HepG2 (cell line): ENCODE data around the gene TPX2. TPM values are rescaled to one million over a fixed set of nuclear protein-coding genes. Genes with fewer than 3 reads are reported as not detected.

Experiments
- ARID5B ChIP-seq: IDR thresholded peaks from 2 replicates; pipeline ENCODE4 v1.4.0; 2020; ENCODE audit warnings: mild to moderate bottlenecking, missing genetic modification reagents
- DRAP1 ChIP-seq: IDR thresholded peaks from 2 replicates; pipeline ENCODE4 v1.6.1; 2016; ENCODE audit warnings: missing genetic modification reagents, missing compliant biosample characterization
- GATAD2A ChIP-seq: IDR thresholded peaks from 2 replicates; pipeline ENCODE4 v1.6.1; 2016
- IRF2 ChIP-seq: IDR thresholded peaks from 2 replicates; pipeline ENCODE4 v1.6.1; 2018; ENCODE audit warnings: missing genetic modification reagents, missing compliant biosample characterization
- JARID2 ChIP-seq: sonication (generic); formaldehyde crosslinking; IDR thresholded peaks from 2 replicates; pipeline ENCODE4 v1.8.1; 2023; ENCODE audit warnings: missing genetic modification reagents, inconsistent platforms; ENCODE audit not compliant: insufficient replicate concordance
- KAT7 ChIP-seq: IDR thresholded peaks from 2 replicates; pipeline ENCODE4 v1.6.1; 2018; ENCODE audit warnings: borderline replicate concordance, missing compliant biosample characterization
- MIXL1 ChIP-seq: IDR thresholded peaks from 2 replicates; pipeline ENCODE4 v1.6.1; 2016
- NFE2L1 ChIP-seq: sonication (generic); formaldehyde crosslinking; IDR thresholded peaks from 2 replicates; pipeline ENCODE4 v1.4.0; 2020; ENCODE audit warnings: missing genetic modification reagents, mild to moderate bottlenecking, borderline replicate concordance
- NFKBIZ ChIP-seq: IDR thresholded peaks from 2 replicates; pipeline ENCODE4 v1.6.1; 2018; ENCODE audit warnings: missing genetic modification reagents, missing compliant biosample characterization
- PRDM4 ChIP-seq: sonication (generic); formaldehyde crosslinking; IDR thresholded peaks from 2 replicates; pipeline ENCODE4 v1.9.0; 2021; ENCODE audit warnings: missing genetic modification reagents, borderline replicate concordance
- RBFOX2 ChIP-seq: fragments of 200-400 bp; formaldehyde crosslinking; IDR thresholded peaks from 2 replicates; pipeline ENCODE4 v1.6.1; 2017; ENCODE audit warnings: low read depth, mild to moderate bottlenecking, low read length
- REPIN1 ChIP-seq: sonication (generic); formaldehyde crosslinking; IDR thresholded peaks from 2 replicates; pipeline ENCODE4 v1.8.0; 2022; ENCODE audit warnings: missing genetic modification reagents, low read depth, mild to moderate bottlenecking, borderline replicate concordance
- TOPORS ChIP-seq: sonication (generic); formaldehyde crosslinking; IDR thresholded peaks from 2 replicates; pipeline ENCODE4 v1.8.0; 2023; ENCODE audit warnings: mild to moderate bottlenecking, missing genetic modification reagents
- TRAFD1 ChIP-seq: sonication (generic); formaldehyde crosslinking; IDR thresholded peaks from 2 replicates; pipeline ENCODE4 v1.5.1; 2020; ENCODE audit warnings: missing genetic modification reagents, mild to moderate bottlenecking, borderline replicate concordance
- ZBTB38 ChIP-seq: sonication (generic); formaldehyde crosslinking; IDR thresholded peaks from 2 replicates; pipeline ENCODE4 v1.5.1; 2020; ENCODE audit warnings: mild to moderate bottlenecking, missing genetic modification reagents
- ZKSCAN8 ChIP-seq: IDR thresholded peaks from 2 replicates; pipeline ENCODE4 v1.6.1; 2016; ENCODE audit warnings: borderline replicate concordance, missing genetic modification reagents, missing compliant biosample characterization
- ZNF160 ChIP-seq: sonication (generic); formaldehyde crosslinking; IDR thresholded peaks from 2 replicates; pipeline ENCODE4 v1.8.0; 2022; ENCODE audit warnings: mild to moderate bottlenecking, inconsistent platforms, missing genetic modification reagents
- ZNF296 ChIP-seq: sonication (generic); formaldehyde crosslinking; conservative IDR thresholded peaks from 2 replicates; pipeline ENCODE4 v1.5.0; 2020; ENCODE audit warnings: mild to moderate bottlenecking, missing genetic modification reagents
- ZNF30 ChIP-seq: sonication (generic); formaldehyde crosslinking; IDR thresholded peaks from 2 replicates; pipeline ENCODE4 v1.5.0; 2020; ENCODE audit warnings: mild to moderate bottlenecking, missing genetic modification reagents
- ZNF510 ChIP-seq: sonication (generic); formaldehyde crosslinking; IDR thresholded peaks from 2 replicates; pipeline ENCODE4 v1.4.0; 2020; ENCODE audit warnings: low read depth, mild to moderate bottlenecking, missing genetic modification reagents
- ZNF766 ChIP-seq: sonication (generic); formaldehyde crosslinking; IDR thresholded peaks from 2 replicates; pipeline ENCODE4 v1.5.0; 2020; ENCODE audit warnings: missing genetic modification reagents, borderline replicate concordance
- ZNF841 ChIP-seq: sonication (generic); formaldehyde crosslinking; IDR thresholded peaks from 2 replicates; pipeline ENCODE4 v1.8.1; 2023; ENCODE audit warnings: missing genetic modification reagents, borderline replicate concordance
- polyA plus RNA-seq, 8 experiments: library from polyadenylated mRNA; depleted of rRNA in 3 of 8; stranded (reverse) in 7 of 8; unstranded in 1 of 8; fragments of >200 nt; fragmentation: Illumina TruSeq in 4 of 8; extraction: Trizol in 4 of 8; gene quantifications; 2 replicates each; pipeline versions ENCODE4 v1.2.1 to v1.2.3, GENCODE V29; 2011 to 2016; ENCODE audit warnings: low read depth in 4 of 8, missing spikeins in 1 of 8, mixed read lengths in 1 of 8; ENCODE audit not compliant: insufficient read depth in 1 of 8
- total RNA-seq, 5 experiments: library from RNA; depleted of rRNA; stranded (reverse); fragments of >200 nt; fragmentation: Illumina TruSeq; extraction: Trizol; gene quantifications; 2 replicates each; pipeline ENCODE4 v1.2.3, GENCODE V29; 2016; ENCODE audit warnings: low read depth in 1 of 5

Gene TPX2
- total and polyA plus RNA-seq, 2 of the 13 experiments (the other 11 are each of a cell fraction or from before 2014, with no cell fraction given): 34.3 to 124 TPM

- no peak for TF ChIP-seq TRAFD1 (CRISPR knock-in tag)
- TF ChIP-seq GATAD2A (CRISPR knock-in tag): 0 out of 2 replicates have a peak, but pooled peaks have one; percentile 18
- TF ChIP-seq ZNF510 (CRISPR knock-in tag): no peak
- no peak for TF ChIP-seq TOPORS (CRISPR knock-in tag)
- no peak for TF ChIP-seq ZNF766
- 0 out of 2 replicates have a peak, but pooled peaks have one; percentile 23 for TF ChIP-seq NFKBIZ (CRISPR knock-in tag)
- TF ChIP-seq ZNF841 (CRISPR knock-in tag): no peak
- TF ChIP-seq ZNF160 (CRISPR knock-in tag): no peak
- 0 out of 2 replicates have a peak, but pooled peaks have one; percentile 36 for TF ChIP-seq KAT7
- TF ChIP-seq ZKSCAN8: no peak
- 0 out of 2 replicates have a peak, but pooled peaks have one; percentile 37 for TF ChIP-seq REPIN1 (CRISPR knock-in tag)
- 0 out of 2 replicates have a peak, but pooled peaks have one; percentile 41 for TF ChIP-seq IRF2 (CRISPR knock-in tag)
- 0 out of 2 replicates have a peak, but pooled peaks have one; percentile 17 for TF ChIP-seq ZBTB38
- TF ChIP-seq MIXL1: no peak
- TF ChIP-seq PRDM4 (CRISPR knock-in tag): no peak
- TF ChIP-seq DRAP1 (CRISPR knock-in tag): no peak
- TF ChIP-seq ARID5B (CRISPR knock-in tag): peak; percentile 7; the same call in 1 of the 2 replicates
- no peak for TF ChIP-seq JARID2 (CRISPR knock-in tag)
- TF ChIP-seq ZNF296 (CRISPR knock-in tag): no peak
- TF ChIP-seq NFE2L1: no peak
- TF ChIP-seq ZNF30: no peak
- TF ChIP-seq RBFOX2: peak; percentile 81
These were observed 21.4 kb upstream of the TPX2 start (continued) for GRCh38 chr20:31717478-31718201.
